Jurkat, Clone E6-1 (cell line): ENCODE measurements around the gene KIF26B.
"Not testable (repeated sequence)": the region's sequence is repeated elsewhere in the genome, so short reads cannot be mapped to it uniquely, and the experiment has no call there.

Experiments
- DNase-seq: peaks from one replicate; pipeline ENCODE4 v3.0.0-alpha.2; 2011; ENCODE audit warnings: low read depth, low spot score
- H3K4me3 ChIP-seq: 2 replicates; pipeline ENCODE4 v1.5.1; 2011; ENCODE audit warnings: mild to moderate bottlenecking, low read length, control low read depth, moderate library complexity

KIF26B gene

GRCh38 chr1:245654460-245655050, 499.8 kb downstream of the KIF26B start:
- H3K4me3 ChIP-seq, result no peak overlapping the region
- no peak for DNase-seq

GRCh38 chr1:245656189-245656717, 501.5 kb downstream of the KIF26B start:
- DNase-seq, result no peak
- no peak overlapping the region for H3K4me3 ChIP-seq

GRCh38 chr1:245657371-245657770, 502.6 kb downstream of the KIF26B start:
- no peak for DNase-seq
- no peak overlapping the region for H3K4me3 ChIP-seq

- DNase-seq, result no peak
Measured at GRCh38 chr1:245663373-245663772, 508.6 kb downstream of the KIF26B start.

GRCh38 chr1:245663841-245664240, 509.1 kb downstream of the KIF26B start:
- DNase-seq, result no peak
- no peak overlapping the region for H3K4me3 ChIP-seq

More at GRCh38 chr1:245663373-245663772, 508.6 kb downstream of the KIF26B start:
- no peak overlapping the region for H3K4me3 ChIP-seq

- H3K4me3 ChIP-seq, result no peak overlapping the region
- no peak for DNase-seq
Measured at GRCh38 chr1:245666412-245666811, 511.6 kb downstream of the KIF26B start.

GRCh38 chr1:245671349-245671748, 516.6 kb downstream of the KIF26B start:
- no peak overlapping the region for H3K4me3 ChIP-seq
- no peak for DNase-seq

GRCh38 chr1:245671966-245672767, 517.4 kb downstream of the KIF26B start:
- no peak overlapping the region for H3K4me3 ChIP-seq
- no peak for DNase-seq

GRCh38 chr1:245672836-245673656, 518.3 kb downstream of the KIF26B start:
- DNase-seq, H3K4me3 ChIP-seq: not testable (repeated sequence)

GRCh38 chr1:245673881-245674414, 519.2 kb downstream of the KIF26B start:
- DNase-seq, result no peak
- no peak overlapping the region for H3K4me3 ChIP-seq

GRCh38 chr1:245677461-245678240, 522.9 kb downstream of the KIF26B start:
- no peak for DNase-seq
- H3K4me3 ChIP-seq, result no peak overlapping the region

GRCh38 chr1:245678860-245679411, 524.2 kb downstream of the KIF26B start:
- no peak overlapping the region for H3K4me3 ChIP-seq
- DNase-seq, result no peak

- H3K4me3 ChIP-seq, result no peak overlapping the region
- DNase-seq, result no peak
Measured at GRCh38 chr1:245679821-245680780, 525.3 kb downstream of the KIF26B start.

GRCh38 chr1:245682638-245683628, 528.1 kb downstream of the KIF26B start:
- no peak for DNase-seq
- H3K4me3 ChIP-seq, result no peak overlapping the region

- DNase-seq, result no peak
- H3K4me3 ChIP-seq, result no peak overlapping the region
Measured at GRCh38 chr1:245683676-245684075, 528.9 kb downstream of the KIF26B start.

GRCh38 chr1:245684166-245684565, 529.4 kb downstream of the KIF26B start:
- H3K4me3 ChIP-seq, result no peak overlapping the region
- no peak for DNase-seq
